ENCODE data around the gene SMIM27. TPM values are rescaled to one million over a fixed set of nuclear protein-coding genes. Genes with fewer than 3 reads are reported as not detected.

SMIM27 gene
- total RNA-seq, 2 experiments from 2014 or later: 12.7 to 16.8 TPM

DNA sequence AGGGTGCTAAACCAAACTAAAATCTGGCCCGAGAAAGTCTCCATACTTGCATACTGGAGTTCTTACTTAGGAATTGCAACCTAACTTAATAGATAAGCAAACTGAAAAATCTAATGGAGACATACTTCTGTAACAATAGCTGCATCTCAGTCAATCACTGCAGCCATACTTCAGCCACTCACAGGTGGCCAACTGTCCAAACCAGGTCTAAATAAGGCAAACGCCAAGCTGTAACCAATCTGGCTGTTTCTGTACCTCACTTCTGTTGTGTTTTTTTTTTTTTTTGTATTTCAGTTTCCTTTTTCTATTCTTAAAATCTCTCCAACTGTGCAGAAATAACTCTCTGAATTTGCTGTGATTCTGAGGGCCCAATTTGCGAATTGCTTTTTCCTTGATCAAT is 25.2 kb downstream of the SMIM27 start:
- H3K4me3 Mint-ChIP-seq: no peak overlapping the region
- no peak overlapping the region for H3K27ac Mint-ChIP-seq
- CTCF ChIA-PET: interaction anchor here (12.1 kb wide), 1 partner anchor 199 kb away, joined by 206 read pairs; no protein-coding TSS in a partner anchor
- POLR2A ChIA-PET: no interaction called here
- Histone ChIP-seq H3K36me3 (ENCODE audit: insufficient read depth, low read length) (no peaks in the 10 kb centered on the region), H3K27me3 (ENCODE audit: control insufficient read depth in 1 of 2, insufficient read depth in 2 of 2, low read length in 2 of 2) (no peaks in the 10 kb centered on the region), H3K27ac (ENCODE audit: low read depth in 1 of 2, low read length in 2 of 2) (no peak overlapping the region), H3K4me1 (ENCODE audit: insufficient read depth, low read length) (peaks cover 5% of the 10 kb centered on the region), H3K9me3 (ENCODE audit: control insufficient read depth in 1 of 2, insufficient read depth in 1 of 2, low read length in 2 of 2) (no peaks in the 10 kb centered on the region), H3K4me3 (ENCODE audit: low read length) (no peak overlapping the region)
- ATAC-seq (ENCODE audit: poor library complexity) (no peak), DNase-seq (no peak)
- H3K27me3 Mint-ChIP-seq: peaks cover 26% of the 10 kb centered on the region
- peaks cover 6% of the 10 kb centered on the region for H3K36me3 Mint-ChIP-seq (ENCODE audit: low read depth)
- no peaks in the 10 kb centered on the region for H3K9me3 Mint-ChIP-seq
- intact Hi-C loops (cut with DNase I, micrococcal nuclease): loop anchor here in 1 of 2 experiments (1.0 to 10.0 kb wide), 2 partner anchors 198 to 707 kb away; no protein-coding TSS in a partner anchor
- TF ChIP-seq, protein P1, sequence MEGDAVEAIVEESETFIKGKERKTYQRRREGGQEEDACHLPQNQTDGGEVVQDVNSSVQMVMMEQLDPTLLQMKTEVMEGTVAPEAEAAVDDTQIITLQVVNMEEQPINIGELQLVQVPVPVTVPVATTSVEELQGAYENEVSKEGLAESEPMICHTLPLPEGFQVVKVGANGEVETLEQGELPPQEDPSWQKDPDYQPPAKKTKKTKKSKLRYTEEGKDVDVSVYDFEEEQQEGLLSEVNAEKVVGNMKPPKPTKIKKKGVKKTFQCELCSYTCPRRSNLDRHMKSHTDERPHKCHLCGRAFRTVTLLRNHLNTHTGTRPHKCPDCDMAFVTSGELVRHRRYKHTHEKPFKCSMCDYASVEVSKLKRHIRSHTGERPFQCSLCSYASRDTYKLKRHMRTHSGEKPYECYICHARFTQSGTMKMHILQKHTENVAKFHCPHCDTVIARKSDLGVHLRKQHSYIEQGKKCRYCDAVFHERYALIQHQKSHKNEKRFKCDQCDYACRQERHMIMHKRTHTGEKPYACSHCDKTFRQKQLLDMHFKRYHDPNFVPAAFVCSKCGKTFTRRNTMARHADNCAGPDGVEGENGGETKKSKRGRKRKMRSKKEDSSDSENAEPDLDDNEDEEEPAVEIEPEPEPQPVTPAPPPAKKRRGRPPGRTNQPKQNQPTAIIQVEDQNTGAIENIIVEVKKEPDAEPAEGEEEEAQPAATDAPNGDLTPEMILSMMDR (IDR thresholded peaks at IDR 0.05): no peak
- H3K4me1 Mint-ChIP-seq (ENCODE audit: low read depth): peaks cover 17% of the 10 kb centered on the region

DNA sequence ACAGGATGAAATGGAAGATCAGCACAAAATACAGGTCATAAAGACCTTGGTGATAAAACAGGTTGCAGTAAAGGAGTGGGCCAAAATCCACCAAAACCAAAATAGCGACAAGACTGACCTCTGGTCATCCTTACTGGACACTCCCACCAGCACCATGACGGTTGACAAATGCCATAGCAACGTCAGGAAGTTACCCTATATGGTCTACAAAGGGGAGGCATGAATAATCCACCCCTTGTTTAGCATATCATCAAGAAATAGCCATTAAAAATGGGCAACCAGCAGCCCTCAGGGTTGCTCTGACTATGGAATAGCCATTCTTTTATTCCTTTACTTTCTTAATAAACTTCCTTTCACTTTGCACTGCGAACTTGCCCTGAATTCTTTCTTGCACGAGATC is 26.8 kb downstream of the SMIM27 start:
- no peaks in the 10 kb centered on the region for H3K36me3 ChIP-seq (ENCODE audit: insufficient read depth, low read length)
- ChIA-PET POLR2A (interaction anchor here (1.5 to 3.9 kb wide), 3 partner anchors 53 to 200 kb away, joined by 4 to 40 read pairs (median 5); partner anchors contain the start of genes ACO1 and RIGI), CTCF (interaction anchor here (1.0 to 12.1 kb wide), 8 partner anchors 16 to 390 kb away, joined by 3 to 206 read pairs (median 3); no protein-coding TSS in a partner anchor)
- no peak overlapping the region for H3K4me3 Mint-ChIP-seq
- H3K4me1 Mint-ChIP-seq (ENCODE audit: low read depth): peaks cover 2% of the 10 kb centered on the region
- intact Hi-C loops (cut with DNase I, micrococcal nuclease): loop anchor here (1.0 to 10.0 kb wide), 2 partner anchors 200 to 706 kb away; no protein-coding TSS in a partner anchor
- no peak overlapping the region for H3K4me3 ChIP-seq (ENCODE audit: low read length)
- DNase-seq (no peak), ATAC-seq (ENCODE audit: poor library complexity) (no peak)
- no peak overlapping the region for H3K27ac ChIP-seq (ENCODE audit: low read depth in 1 of 2, low read length in 2 of 2)
- peaks cover 30% of the 10 kb centered on the region for H3K27me3 Mint-ChIP-seq
- H3K4me1 ChIP-seq (ENCODE audit: insufficient read depth, low read length): no peaks in the 10 kb centered on the region
- H3K27ac Mint-ChIP-seq: no peak overlapping the region
- H3K36me3 Mint-ChIP-seq (ENCODE audit: low read depth): no peaks in the 10 kb centered on the region
- H3K9me3 Mint-ChIP-seq: no peaks in the 10 kb centered on the region
- H3K9me3 ChIP-seq (ENCODE audit: control insufficient read depth in 1 of 2, insufficient read depth in 1 of 2, low read length in 2 of 2): no peaks in the 10 kb centered on the region
- no peaks in the 10 kb centered on the region for H3K27me3 ChIP-seq (ENCODE audit: control insufficient read depth in 1 of 2, insufficient read depth in 2 of 2, low read length in 2 of 2)
- TF ChIP-seq, protein P1 (IDR thresholded peaks at IDR 0.05): no peak

DNA sequence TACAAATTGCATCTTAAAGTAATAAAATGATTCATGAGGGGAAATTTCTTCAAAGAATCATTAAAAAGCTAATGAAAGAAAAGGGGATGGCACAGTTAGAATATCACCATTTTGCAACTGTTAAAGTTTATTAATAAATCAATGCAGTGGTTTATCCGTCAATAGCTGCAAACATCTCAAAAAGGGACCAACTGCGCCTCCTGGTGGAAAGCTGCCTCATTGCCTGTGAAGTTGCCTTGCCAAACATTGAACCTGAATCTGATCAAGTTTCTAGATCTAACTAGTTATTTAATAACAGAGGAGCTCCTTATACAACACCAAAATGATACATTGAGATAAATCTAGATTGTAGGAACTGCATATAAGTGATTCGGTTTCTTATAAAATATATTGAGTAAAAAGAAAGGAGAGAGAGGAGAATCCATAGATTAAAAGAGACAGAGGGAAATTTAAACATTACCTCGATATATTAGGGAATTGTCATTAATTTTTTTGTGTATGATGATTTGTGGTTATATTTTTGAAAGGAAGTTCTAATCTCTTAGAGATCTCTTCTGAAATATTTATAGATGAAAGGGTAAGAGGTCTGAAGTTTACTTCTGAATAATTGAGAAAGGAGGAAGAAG is 27.7 kb downstream of the SMIM27 start:
- H3K36me3 Mint-ChIP-seq (ENCODE audit: low read depth): no peaks in the 10 kb centered on the region
- no peak overlapping the region for H3K27ac ChIP-seq (ENCODE audit: low read depth in 1 of 2, low read length in 2 of 2)
- POLR2A ChIA-PET: interaction anchor here (1.5 to 3.9 kb wide), 3 partner anchors 54 to 201 kb away, joined by 4 to 40 read pairs (median 5); partner anchors contain the start of genes ACO1 and RIGI
- CTCF ChIA-PET: interaction anchor here (0.7 to 12.1 kb wide), 13 partner anchors 9 to 389 kb away, joined by 3 to 206 read pairs (median 3); partner anchors contain the start of gene ACO1
- peak; percentile 68 to 88 (median 77) for DNase-seq
- TF ChIP-seq, protein P1 (IDR thresholded peaks at IDR 0.05): peak; percentile 98
- no peak overlapping the region for H3K4me3 ChIP-seq (ENCODE audit: low read length)
- H3K4me3 Mint-ChIP-seq: no peak overlapping the region
- no peaks in the 10 kb centered on the region for H3K9me3 ChIP-seq (ENCODE audit: control insufficient read depth in 1 of 2, insufficient read depth in 1 of 2, low read length in 2 of 2)
- H3K27ac Mint-ChIP-seq: no peak overlapping the region
- no peaks in the 10 kb centered on the region for H3K27me3 ChIP-seq (ENCODE audit: control insufficient read depth in 1 of 2, insufficient read depth in 2 of 2, low read length in 2 of 2)
- H3K4me1 Mint-ChIP-seq (ENCODE audit: low read depth): no peaks in the 10 kb centered on the region
- intact Hi-C loops (cut with DNase I, micrococcal nuclease): loop anchor here (1.0 to 10.0 kb wide), 4 partner anchors 201 to 705 kb away; no protein-coding TSS in a partner anchor
- H3K36me3 ChIP-seq (ENCODE audit: insufficient read depth, low read length): no peaks in the 10 kb centered on the region
- H3K4me1 ChIP-seq (ENCODE audit: insufficient read depth, low read length): no peaks in the 10 kb centered on the region
- H3K9me3 Mint-ChIP-seq: no peaks in the 10 kb centered on the region
- H3K27me3 Mint-ChIP-seq: peaks cover 34% of the 10 kb centered on the region
- peak; percentile 69 for ATAC-seq (ENCODE audit: poor library complexity)

Measured in CD4-positive, alpha-beta T cell (primary cell).